ENCODE results near the gene SART1.
A peak's percentile ranks its signal among the peaks of the same experiment; 100 is the strongest.

Gene SART1

GRCh38 chr11:65967329-65967934 lies 5.9 kb downstream of the SART1 start:
- no peak for DNase-seq

DNA sequence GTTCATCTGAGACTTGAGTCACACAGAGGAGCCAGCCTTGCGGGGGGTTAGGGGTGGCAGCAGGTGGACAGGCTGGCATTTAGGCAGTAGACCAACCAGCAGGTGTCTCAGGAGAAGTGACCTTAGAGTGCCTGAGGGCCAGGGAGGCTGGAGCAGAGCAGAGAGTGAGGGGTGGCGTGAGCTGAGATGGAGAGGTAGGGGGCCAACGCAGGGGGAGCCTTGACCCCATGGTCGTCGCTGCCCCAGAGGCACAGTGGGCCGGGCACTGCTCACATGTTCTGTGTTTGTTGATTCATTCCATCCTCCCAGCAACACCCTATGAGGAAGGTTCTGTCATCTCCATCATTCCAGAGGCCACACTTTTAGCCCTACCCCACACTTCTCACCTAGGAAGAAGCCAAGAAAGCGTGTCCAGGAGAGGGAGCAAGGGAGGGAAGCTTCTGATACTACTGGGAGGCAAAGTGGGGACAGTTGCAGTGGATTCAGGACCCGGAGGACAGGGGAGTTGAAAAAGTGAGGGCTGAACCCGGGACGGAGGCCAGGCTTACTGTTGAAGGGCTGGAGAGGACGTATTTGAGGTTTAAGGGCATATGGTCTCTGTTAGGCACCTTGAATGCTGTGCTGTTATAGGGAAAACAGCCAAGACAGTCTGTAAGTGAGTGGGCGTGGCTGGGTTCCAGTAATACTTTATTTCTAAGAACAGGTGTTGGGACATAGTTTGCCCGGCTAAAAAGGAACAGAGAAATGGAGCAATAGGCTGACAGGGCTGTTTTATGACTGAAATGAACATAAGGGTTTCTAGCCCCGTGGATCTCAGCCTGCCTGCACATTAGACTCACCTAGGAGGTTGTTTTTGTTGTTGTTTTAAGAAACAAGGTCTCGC lies 7.3 kb downstream of the SART1 start:
- DNase-seq: no peak

GRCh38 chr11:65972116-65972515 lies 10.6 kb downstream of the SART1 start:
- no peak for DNase-seq

GRCh38 chr11:65973439-65974110 lies 12.0 kb downstream of the SART1 start:
- DNase-seq: no peak

DNA sequence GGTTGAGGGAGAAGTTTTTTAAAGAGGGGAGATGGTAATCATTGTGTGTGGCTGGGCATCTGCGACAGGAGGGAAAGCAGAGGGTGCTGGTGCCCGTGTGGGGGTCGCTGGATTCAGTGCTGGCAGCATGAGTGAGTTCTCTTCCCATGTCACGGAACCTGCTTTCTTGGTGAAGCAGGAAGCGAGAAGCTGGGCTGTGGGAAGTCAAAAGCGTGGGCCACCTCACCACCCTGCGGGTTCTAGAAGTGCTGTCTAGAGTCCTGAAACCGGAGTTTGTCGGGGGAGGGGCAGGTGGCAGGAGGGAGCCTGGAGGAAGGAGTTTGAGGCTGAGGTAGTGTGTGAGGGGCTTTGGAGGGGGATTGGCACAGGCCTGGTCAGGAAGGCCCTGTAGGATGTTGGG lies 14.2 kb downstream of the SART1 start:
- no peak for DNase-seq

GRCh38 chr11:65976216-65977176 lies 15.0 kb downstream of the SART1 start:
- no peak for DNase-seq

DNA sequence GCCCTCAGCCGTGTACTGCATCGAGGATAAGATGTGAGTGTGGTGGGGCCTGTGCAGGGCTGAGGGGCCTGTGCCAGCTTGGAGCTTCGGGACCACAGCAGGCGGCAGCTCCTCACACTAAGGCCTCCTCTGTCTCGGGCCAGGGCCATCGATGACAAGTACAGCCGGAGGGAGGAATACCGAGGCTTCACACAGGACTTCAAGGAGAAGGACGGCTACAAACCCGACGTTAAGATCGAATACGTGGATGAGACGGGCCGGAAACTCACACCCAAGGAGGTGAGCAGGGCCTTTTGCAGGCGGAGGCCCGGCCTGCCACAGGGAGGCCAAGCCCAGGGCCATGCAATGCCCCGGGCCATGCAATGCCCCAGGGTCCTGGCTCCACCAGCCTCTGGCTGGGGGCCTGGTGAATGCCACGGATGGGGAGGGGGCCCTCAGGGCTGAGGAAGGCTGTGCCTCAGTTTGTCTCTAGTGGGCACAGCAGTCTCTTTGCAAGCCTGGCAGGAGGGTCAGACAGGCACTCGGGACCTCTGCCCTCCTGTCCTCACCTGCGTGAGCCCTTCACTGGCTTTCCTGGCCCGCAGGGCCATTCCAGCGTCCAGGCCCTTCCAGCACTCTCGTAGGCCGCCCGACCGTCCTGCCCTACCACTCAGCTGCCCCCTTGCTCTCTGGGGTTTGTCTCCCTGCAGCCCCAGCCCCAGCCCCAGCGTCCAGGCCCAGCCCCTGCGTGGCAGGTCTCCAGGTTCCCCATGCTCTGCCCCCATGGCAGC lies 16.3 kb downstream of the SART1 start:
- DNase-seq: no peak

DNA sequence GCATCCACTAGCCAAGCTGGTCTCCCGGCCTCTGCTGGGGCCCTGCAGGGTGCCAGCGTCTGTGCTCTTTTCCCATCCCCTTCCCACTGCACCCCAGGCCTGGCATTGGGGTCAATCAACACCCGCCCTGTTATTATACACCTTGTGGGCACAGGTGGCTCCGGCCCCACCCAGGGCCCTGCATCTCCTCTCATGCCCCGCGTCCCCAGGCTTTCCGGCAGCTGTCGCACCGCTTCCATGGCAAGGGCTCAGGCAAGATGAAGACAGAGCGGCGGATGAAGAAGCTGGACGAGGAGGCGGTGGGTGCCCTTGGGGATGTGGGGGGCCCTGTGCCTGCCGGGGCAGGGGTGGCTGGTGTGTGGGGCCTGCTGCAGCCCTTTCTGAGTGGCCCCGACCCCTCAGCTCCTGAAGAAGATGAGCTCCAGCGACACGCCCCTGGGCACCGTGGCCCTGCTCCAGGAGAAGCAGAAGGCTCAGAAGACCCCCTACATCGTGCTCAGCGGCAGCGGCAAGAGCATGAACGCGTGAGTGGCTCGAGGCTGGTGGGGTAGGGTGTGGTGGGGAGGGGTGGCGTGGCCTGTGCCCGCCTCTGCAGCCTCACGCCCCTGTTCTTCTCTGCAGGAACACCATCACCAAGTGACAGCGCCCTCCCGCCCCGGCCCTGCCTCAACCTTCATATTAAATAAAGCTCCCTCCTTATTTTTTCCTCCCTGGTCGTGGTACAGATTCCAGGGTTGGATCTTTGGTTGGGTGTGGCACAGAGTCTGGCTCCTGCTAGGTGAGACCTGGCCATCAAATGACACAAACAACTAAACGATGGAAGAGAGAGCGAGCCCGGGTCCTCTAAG lies 17.1 kb downstream of the SART1 start:
- DNase-seq: no peak

DNA sequence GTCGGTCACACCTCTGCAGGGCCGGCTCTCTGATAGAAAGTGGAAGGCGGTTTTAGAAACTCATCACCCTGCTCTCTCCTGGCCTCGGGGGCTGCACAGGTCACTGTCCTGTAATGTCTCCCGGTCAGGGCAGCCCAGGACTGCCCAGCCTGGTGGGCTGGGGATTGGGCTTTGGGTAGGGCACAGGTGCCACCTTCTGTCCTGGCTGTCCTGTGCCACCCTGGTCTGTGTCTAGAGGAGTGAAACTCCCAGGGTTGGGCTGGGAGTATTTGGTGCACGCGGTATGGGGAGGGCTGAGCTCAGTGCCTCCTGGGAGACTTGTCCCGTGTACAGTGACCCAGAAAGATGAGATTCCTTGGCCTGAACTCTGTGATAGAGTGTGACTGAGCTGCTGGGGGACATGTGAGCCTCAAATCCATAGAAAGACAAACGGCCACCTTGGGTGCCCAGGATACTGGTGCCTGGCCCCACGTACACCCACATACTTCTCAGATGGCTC lies 17.8 kb downstream of the SART1 start:
- DNase-seq: no peak

GRCh38 chr11:65981101-65981740 lies 19.7 kb downstream of the SART1 start:
- no peak for DNase-seq

DNA sequence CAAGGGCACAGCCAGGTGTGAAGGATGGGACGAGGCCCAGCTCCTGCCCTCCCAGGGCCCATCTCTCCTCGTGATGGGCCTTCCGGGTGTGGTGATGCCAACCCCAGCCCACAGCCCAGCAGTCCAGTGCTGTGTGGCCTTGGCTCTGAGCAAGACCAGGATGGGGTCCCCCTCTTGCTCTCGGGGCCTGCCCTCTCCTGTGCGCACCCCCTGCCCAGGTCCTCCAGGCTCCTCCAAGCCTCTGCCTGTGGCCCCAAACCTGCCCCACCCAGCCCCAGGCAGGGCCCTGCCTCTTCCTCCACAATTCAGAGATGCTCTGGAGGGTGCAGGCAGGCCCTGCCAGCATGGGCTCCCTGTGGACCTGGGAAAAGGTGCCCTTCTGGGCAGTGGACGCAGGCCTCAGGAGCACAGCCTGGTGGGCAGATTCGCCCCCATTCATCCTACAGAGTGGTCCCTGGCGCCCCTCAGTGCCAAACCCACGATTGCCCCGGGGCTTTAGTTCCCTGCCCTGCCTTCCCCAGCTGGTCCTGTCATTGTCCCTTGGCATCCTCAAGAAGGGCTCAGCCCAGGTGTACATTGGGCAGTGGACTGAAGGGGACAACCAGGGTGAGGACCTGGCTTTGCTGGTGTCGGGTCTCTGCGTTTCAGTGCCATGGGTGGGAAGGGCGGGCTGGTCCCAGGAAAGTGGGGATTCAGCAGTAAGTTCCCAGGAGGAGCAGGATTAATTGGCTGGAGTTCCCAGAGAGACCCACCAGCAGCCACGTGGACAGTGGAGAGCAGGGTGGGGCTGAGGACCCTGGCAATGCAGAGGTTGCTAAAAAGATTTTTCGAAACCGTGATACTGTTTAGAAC lies 20.7 kb downstream of the SART1 start:
- DNase-seq: no peak

GRCh38 chr11:65982824-65983588 lies 21.5 kb downstream of the SART1 start:
- DNase-seq: no peak

DNA sequence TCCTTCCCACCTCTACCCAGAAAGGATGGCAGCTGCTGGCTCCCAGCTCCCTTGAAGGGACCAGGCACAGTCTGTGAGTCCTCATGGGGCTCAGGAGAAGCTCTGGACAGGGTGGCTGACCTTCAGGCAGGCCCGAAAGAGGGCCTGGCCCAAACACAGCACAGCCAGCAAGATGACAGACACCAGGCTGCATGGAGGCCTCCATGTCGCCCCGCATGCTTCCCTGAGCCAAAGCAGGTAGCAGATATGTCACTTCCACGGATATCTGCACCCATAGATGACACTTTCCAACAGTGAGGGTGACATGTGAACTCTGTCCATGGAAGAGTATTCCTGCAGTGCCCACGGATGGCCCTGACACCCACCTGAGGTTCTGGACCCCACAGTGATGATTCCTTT lies 22.1 kb downstream of the SART1 start:
- DNase-seq: no peak

- no peak for DNase-seq
Observed at GRCh38 chr11:65987336-65987735, 25.8 kb downstream of the SART1 start.

- DNase-seq: peak; percentile 59 to 75 (median 66)
Observed at GRCh38 chr11:65988791-65989592, 27.5 kb downstream of the SART1 start.

GRCh38 chr11:65992056-65992455 lies 30.5 kb downstream of the SART1 start:
- DNase-seq: no peak

GRCh38 chr11:65997286-65997685 lies 35.8 kb downstream of the SART1 start:
- DNase-seq: no peak

Data from activated naive CD4-positive, alpha-beta T cell (primary cell).